IMR-90 (cell line): ENCODE data around the gene LENG1.

Source experiments
- BHLHE40 ChIP-seq: fragments of 150-350 bp; IDR thresholded peaks from 2 replicates; pipeline ENCODE4 v1.6.1; 2016; ENCODE audit warnings: mild to moderate bottlenecking, low read depth, low read length
- CEBPB ChIP-seq: IDR thresholded peaks from 2 replicates; pipeline ENCODE4 v1.6.1; 2012; ENCODE audit warnings: low read depth, low read length, improper control_type of control experiment
- CTCF ChIP-seq: conservative IDR thresholded peaks from 2 replicates; pipeline ENCODE4 v1.5.1; 2012; ENCODE audit warnings: mild to moderate bottlenecking, low read depth, low read length, improper control_type of control experiment
- FOS ChIP-seq: fragments of 150-350 bp; IDR thresholded peaks from 2 replicates; pipeline ENCODE4 v1.6.1; 2016; ENCODE audit warnings: low read depth, low read length
- MAFK ChIP-seq: IDR thresholded peaks from 2 replicates; pipeline ENCODE4 v1.6.1; 2012; ENCODE audit warnings: low read depth, low read length, improper control_type of control experiment
- MAZ ChIP-seq: IDR thresholded peaks from 2 replicates; pipeline ENCODE4 v1.6.1; 2012; ENCODE audit warnings: low read depth, mild to moderate bottlenecking, low read length, improper control_type of control experiment, moderate library complexity, borderline replicate concordance
- MXI1 ChIP-seq: IDR thresholded peaks from 2 replicates; pipeline ENCODE4 v1.6.1; 2012; ENCODE audit warnings: low read depth, mild to moderate bottlenecking, low read length, moderate library complexity, borderline replicate concordance
- POLR2A ChIP-seq: IDR thresholded peaks from 2 replicates; pipeline ENCODE4 v1.6.1; 2012; ENCODE audit warnings: mild to moderate bottlenecking, low read depth, low read length
- RAD21 ChIP-seq: IDR thresholded peaks from 2 replicates; pipeline ENCODE4 v1.6.1; 2012; ENCODE audit warnings: low read length, improper control_type of control experiment
- RFX5 ChIP-seq: IDR thresholded peaks from 2 replicates; pipeline ENCODE4 v1.8.0; 2012; ENCODE audit warnings: low read depth, mild to moderate bottlenecking, low read length, moderate library complexity
- SMC3 ChIP-seq: fragments of 150-350 bp; IDR thresholded peaks from 2 replicates; pipeline ENCODE4 v1.6.1; 2016; ENCODE audit warnings: low read depth, mild to moderate bottlenecking, antibody characterized with exemption, low read length, moderate library complexity

- TF ChIP-seq POLR2A, result no peak
- TF ChIP-seq CTCF, result no peak
- TF ChIP-seq RFX5, result no peak
- no peak for TF ChIP-seq FOS
- no peak for TF ChIP-seq MAZ
- TF ChIP-seq MXI1, result no peak
- no peak for TF ChIP-seq CEBPB
- no peak for TF ChIP-seq BHLHE40
- TF ChIP-seq SMC3, result no peak
- no peak for TF ChIP-seq MAFK
- TF ChIP-seq RAD21, result no peak
These were observed 45.4 kb upstream of the LENG1 start for GRCh38 chr19:54204767-54205468.
